ENCODE measurements around the gene COX6B2.
A peak's percentile ranks its signal among the peaks of the same experiment; 100 is the strongest.

COX6B2 gene

DNA sequence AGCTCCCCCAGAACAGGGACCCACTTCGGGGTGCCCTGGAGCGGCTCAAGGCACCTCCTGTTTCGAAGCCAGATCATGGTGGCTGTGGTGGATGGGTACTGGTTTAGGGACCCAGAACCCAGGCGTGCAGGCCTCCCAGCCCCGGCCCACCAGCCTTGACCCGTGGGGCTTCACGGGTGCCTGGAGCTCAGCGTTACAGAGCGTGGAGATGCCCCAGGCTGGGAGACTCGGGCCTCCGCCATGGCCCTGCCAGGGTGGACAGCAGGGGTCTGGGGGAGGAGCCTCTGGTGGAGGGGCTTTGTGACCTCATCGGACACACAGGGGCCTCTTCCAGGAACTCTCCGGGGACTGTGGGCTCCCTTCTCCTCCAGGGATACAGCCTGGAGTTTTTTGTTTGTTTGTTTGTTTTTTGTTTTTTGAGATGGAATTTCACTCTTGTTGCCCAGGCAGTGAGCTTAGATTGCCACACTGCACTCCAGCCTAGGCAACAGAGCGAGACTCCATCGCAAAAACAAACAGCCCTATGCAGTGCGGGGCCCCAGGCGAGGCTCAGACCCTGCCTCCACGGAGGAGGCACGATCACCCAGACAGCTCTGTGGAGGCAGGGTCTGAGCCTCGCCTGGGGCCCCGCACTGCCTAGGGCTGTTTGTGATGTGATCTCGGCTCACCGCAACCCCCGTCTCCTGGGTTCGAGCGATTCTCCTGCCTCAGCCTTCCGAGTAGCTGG lies 8.6 kb upstream of the COX6B2 start, which contains the start of gene GARIN5B:
Gene GARIN5B, minus strand, starts transcription at position 271 of the 727 bp plus-strand sequence. Its CDS starts 194 bp downstream, at position 77.
- Histone ChIP-seq H3K4me3 (ENCODE audit: insufficient read length, low read depth) (no peak within 1 kb of the TSS), H3K9me3 (ENCODE audit: insufficient read depth, low read length) (no peaks in the 10 kb centered on the region), H3K4me1 (ENCODE audit: insufficient read depth, insufficient read length) (peaks cover 5% of the 10 kb centered on the region), H3K27me3 (ENCODE audit: insufficient read depth, insufficient read length) (peaks cover 8% of the 10 kb centered on the region), H3K9ac (ENCODE audit: insufficient read length, low read depth) (no peak within 1 kb of the TSS), H3K36me3 (ENCODE audit: insufficient read depth, insufficient read length, low read length) (peaks cover 21% of the 10 kb centered on the region)
- no peak for DNase-seq (ENCODE audit: low read depth, low spot score)
- TF ChIP-seq ZNF274 (IDR thresholded peaks at IDR 0.05; ENCODE audit: low read depth, low read length) (no peak), YY1 (IDR thresholded peaks at IDR 0.05; ENCODE audit: insufficient read depth, insufficient read length) (no peak), SUZ12 (IDR thresholded peaks at IDR 0.05; ENCODE audit: extremely low read depth, insufficient read depth, insufficient read length) (no peak)

DNA sequence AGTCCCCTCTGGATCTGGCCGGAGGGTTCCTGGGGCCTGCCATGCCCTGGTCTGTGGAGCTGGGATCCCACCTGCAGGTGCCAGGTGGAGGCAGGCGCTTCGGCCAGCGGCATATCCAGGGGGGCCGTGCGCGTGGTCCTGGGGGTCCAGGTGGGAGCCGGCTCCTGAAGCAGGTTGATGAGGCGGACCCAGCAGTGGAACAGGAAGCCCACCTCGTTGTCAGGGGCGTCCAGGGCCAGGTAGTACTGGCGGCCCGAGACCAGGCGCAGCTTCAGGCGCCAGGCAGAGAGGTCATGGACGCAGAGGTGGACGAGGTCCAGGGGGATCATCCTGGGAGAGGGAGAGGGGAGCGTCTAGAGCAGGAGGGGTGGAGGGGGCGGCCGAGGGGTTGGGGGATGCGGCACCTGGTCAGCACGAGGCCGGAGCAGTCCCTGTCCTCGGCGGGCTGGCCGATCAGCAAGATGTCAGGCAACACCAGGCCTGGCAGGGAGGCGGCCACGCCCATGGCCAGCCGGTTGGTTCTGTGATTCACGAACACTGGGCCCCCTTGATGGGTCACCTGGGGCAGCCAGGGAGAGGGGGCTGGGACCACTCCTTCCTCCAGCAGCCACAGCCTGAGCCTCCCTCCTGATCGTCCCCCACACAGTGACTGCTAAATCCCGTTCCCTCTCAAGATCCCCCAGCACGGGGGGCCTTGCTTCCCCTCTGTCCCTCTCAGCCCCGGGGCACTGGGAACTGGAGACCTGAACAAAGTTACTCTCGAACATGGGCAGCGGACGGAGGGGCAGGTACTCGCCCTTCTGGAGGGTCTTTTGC lies 7.9 kb upstream of the COX6B2 start:
- TF ChIP-seq SUZ12 (IDR thresholded peaks at IDR 0.05; ENCODE audit: extremely low read depth, insufficient read depth, insufficient read length) (no peak), ZNF274 (IDR thresholded peaks at IDR 0.05; ENCODE audit: low read depth, low read length) (no peak), YY1 (IDR thresholded peaks at IDR 0.05; ENCODE audit: insufficient read depth, insufficient read length) (no peak)
- Histone ChIP-seq H3K27me3 (ENCODE audit: insufficient read depth, insufficient read length) (peaks cover 10% of the 10 kb centered on the region), H3K9ac (ENCODE audit: insufficient read length, low read depth) (no peak overlapping the region), H3K4me1 (ENCODE audit: insufficient read depth, insufficient read length) (peaks cover 5% of the 10 kb centered on the region), H3K4me3 (ENCODE audit: insufficient read length, low read depth) (no peak overlapping the region), H3K9me3 (ENCODE audit: insufficient read depth, low read length) (no peaks in the 10 kb centered on the region), H3K36me3 (ENCODE audit: insufficient read depth, insufficient read length, low read length) (peaks cover 16% of the 10 kb centered on the region)
- DNase-seq (ENCODE audit: low read depth, low spot score) = no peak

DNA sequence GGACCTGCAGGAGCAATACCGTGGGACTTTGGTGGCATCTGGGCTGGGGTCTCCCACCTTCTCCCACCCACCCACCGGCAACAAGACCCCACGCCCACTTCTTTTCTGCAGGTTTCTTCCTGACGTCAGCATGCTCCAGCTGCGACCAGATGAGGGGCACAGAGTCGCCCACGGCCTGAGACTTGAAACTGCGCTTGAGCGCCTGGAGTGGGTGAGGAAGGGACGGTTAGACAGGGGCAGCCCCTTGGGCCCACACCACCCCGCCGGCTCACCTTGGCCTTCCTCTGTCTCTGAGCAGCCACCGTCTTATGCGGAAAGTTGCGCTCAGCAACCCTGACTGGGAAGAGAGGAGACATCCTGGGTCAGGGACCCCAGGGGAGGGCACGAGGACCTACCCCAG lies 6.4 kb upstream of the COX6B2 start:
- Histone ChIP-seq H3K36me3 (ENCODE audit: insufficient read depth, insufficient read length, low read length) (peaks cover 6% of the 10 kb centered on the region), H3K9me3 (ENCODE audit: insufficient read depth, low read length) (no peaks in the 10 kb centered on the region), H3K9ac (ENCODE audit: insufficient read length, low read depth) (no peak overlapping the region), H3K4me1 (ENCODE audit: insufficient read depth, insufficient read length) (peaks cover 5% of the 10 kb centered on the region), H3K27me3 (ENCODE audit: insufficient read depth, insufficient read length) (peaks cover 20% of the 10 kb centered on the region), H3K4me3 (ENCODE audit: insufficient read length, low read depth) (no peak overlapping the region)
- DNase-seq (ENCODE audit: low read depth, low spot score) = no peak
- no peak for TF ChIP-seq SUZ12 (IDR thresholded peaks at IDR 0.05; ENCODE audit: extremely low read depth, insufficient read depth, insufficient read length)

DNA sequence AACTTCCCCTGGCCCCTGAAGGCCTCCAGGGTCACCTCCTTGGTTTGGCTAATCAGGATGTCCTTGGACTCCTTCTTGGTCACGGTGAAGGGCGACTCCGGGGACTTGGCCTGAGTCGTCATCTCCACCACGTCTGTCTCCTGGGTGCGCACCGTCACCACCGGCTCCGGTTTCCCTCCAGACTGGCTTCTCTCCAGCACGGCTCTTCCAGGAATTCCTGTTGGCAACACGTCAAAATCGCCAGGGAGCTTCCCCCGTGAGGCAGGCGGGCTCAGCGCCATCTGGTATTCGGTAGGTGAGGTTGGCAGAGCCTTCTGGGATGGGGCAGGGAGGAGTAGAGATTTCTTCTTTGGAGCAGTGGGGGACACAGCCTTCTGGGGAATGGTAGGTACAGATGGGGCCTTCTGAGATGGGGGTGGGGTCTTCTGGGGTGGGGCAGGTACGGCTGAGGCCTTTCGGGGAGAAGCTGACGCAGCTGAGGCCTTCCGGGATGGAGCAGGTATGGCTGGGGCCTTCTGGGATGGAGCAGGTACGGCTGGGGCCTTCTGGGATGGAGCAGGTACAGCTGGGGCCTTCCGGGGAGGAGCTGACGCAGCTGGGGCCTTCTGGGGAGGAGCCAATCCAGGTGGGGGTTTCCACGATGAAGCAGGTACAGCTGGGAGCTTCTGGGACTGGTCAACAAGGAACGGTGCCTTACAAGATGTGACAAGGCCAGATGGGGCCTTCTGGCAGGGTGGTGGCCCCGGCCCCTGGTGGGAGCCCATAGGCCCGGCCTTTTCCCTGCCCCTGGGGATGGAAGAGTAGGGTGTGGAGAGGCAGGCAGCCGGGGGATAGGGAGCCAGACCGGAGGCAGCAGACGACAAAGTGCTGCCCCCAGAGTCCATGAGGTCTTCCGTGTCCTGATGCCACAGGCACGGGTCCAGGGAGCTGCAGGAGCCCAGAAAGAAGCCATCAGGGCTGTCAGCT lies 4.7 kb upstream of the COX6B2 start:
- peaks cover 31% of the 10 kb centered on the region for H3K27me3 ChIP-seq (ENCODE audit: insufficient read depth, insufficient read length)
- no peaks in the 10 kb centered on the region for H3K9me3 ChIP-seq (ENCODE audit: insufficient read depth, low read length)
- no peak overlapping the region for H3K4me3 ChIP-seq (ENCODE audit: insufficient read length, low read depth)
- H3K4me1 ChIP-seq (ENCODE audit: insufficient read depth, insufficient read length) = peaks cover 3% of the 10 kb centered on the region
- H3K36me3 ChIP-seq (ENCODE audit: insufficient read depth, insufficient read length, low read length) = no peaks in the 10 kb centered on the region
- TF ChIP-seq YY1 (IDR thresholded peaks at IDR 0.05; ENCODE audit: insufficient read depth, insufficient read length) (no peak), ZNF274 (IDR thresholded peaks at IDR 0.05; ENCODE audit: low read depth, low read length) (no peak), SUZ12 (IDR thresholded peaks at IDR 0.05; ENCODE audit: extremely low read depth, insufficient read depth, insufficient read length) (no peak)
- H3K9ac ChIP-seq (ENCODE audit: insufficient read length, low read depth) = no peak overlapping the region
- DNase-seq (ENCODE audit: low read depth, low spot score) = no peak

DNA sequence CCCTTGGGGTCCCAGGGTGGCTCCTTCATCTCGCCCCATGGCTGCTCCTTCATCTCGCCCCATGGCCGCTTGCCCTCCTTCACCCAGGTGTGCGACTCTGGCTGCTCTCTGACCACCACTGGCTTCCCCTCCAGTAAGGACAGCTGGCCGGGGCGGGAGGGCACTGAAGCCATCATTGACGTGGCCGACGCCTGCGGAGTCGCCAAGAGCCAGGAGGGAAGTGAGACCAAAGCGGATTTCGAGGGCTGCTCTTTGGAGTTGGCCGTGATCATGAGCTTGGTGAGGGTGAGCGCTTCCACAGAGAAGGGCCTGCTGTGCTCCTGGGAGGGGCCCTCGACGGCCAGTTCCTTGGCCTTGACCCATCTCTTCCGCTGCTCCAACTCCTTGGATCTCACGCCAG lies 4.0 kb upstream of the COX6B2 start:
- no peak overlapping the region for H3K4me3 ChIP-seq (ENCODE audit: insufficient read length, low read depth)
- no peak for DNase-seq (ENCODE audit: low read depth, low spot score)
- H3K27me3 ChIP-seq (ENCODE audit: insufficient read depth, insufficient read length) = peaks cover 35% of the 10 kb centered on the region
- H3K9ac ChIP-seq (ENCODE audit: insufficient read length, low read depth) = no peak overlapping the region
- no peaks in the 10 kb centered on the region for H3K4me1 ChIP-seq (ENCODE audit: insufficient read depth, insufficient read length)
- H3K36me3 ChIP-seq (ENCODE audit: insufficient read depth, insufficient read length, low read length) = no peaks in the 10 kb centered on the region
- TF ChIP-seq ZNF274 (IDR thresholded peaks at IDR 0.05; ENCODE audit: low read depth, low read length) = no peak
- no peak for TF ChIP-seq SUZ12 (IDR thresholded peaks at IDR 0.05; ENCODE audit: extremely low read depth, insufficient read depth, insufficient read length)
- no peak for TF ChIP-seq YY1 (IDR thresholded peaks at IDR 0.05; ENCODE audit: insufficient read depth, insufficient read length)
- H3K9me3 ChIP-seq (ENCODE audit: insufficient read depth, low read length) = no peaks in the 10 kb centered on the region

DNA sequence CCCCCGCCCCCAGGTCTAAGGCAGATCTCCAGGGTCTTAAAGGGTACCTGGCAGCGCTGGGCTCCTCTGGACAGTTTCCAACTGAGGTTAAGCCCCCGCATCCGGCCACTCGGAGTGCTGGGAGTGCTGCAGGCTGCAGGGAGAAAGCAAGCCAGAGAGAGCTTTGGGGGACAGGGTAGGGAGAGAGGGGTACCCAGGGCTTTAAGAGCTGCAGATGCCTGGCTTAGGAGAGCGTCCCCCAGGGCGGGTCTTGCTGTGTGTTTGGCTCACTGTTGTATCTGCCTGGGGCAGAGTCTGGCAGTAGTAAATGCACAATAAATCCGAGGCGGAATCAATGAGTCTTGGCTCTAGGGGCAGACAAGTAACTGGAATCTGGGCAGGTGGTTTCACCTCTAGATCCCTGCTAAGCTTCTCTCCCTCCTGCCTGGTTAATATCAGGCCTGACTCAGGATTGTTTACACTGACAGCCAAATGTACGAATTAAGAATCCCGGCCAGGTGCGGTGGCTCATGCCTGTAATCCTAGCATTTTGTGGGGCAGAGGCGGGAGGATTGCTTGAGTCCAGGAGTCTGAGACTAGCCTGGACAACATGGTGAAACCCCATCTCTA lies 798 bp upstream of the COX6B2 start:
- TF ChIP-seq SUZ12 (IDR thresholded peaks at IDR 0.05; ENCODE audit: extremely low read depth, insufficient read depth, insufficient read length) = no peak
- no peak for TF ChIP-seq YY1 (IDR thresholded peaks at IDR 0.05; ENCODE audit: insufficient read depth, insufficient read length)
- no peak for TF ChIP-seq ZNF274 (IDR thresholded peaks at IDR 0.05; ENCODE audit: low read depth, low read length)
- H3K4me1 ChIP-seq (ENCODE audit: insufficient read depth, insufficient read length) = peaks cover 8% of the 10 kb centered on the region
- no peaks in the 10 kb centered on the region for H3K36me3 ChIP-seq (ENCODE audit: insufficient read depth, insufficient read length, low read length)
- H3K27me3 ChIP-seq (ENCODE audit: insufficient read depth, insufficient read length) = peaks cover 59% of the 10 kb centered on the region
- no peaks in the 10 kb centered on the region for H3K9me3 ChIP-seq (ENCODE audit: insufficient read depth, low read length)
- DNase-seq (ENCODE audit: low read depth, low spot score) = no peak
- peak overlapping the region; percentile 32 for H3K9ac ChIP-seq (ENCODE audit: insufficient read length, low read depth)
- no peak overlapping the region for H3K4me3 ChIP-seq (ENCODE audit: insufficient read length, low read depth)

Data from NT2/D1 (cell line).